MM.1S (cell line): ENCODE data around the gene GEMIN5.
A peak's percentile ranks its signal among the peaks of the same experiment; 100 is the strongest.

ENCODE experiments used
- DNase-seq: peaks from one replicate; pipeline ENCODE4 v3.0.0-alpha.2; 2015
- H2AFZ ChIP-seq: fragments of 300-600 bp; sonication (generic); 2 replicates; pipeline ENCODE4 v1.6.0; 2016; ENCODE audit warnings: antibody characterized with exemption, low read length
- H3F3A ChIP-seq: fragments of 300-600 bp; sonication (generic); 2 replicates; pipeline ENCODE4 v1.6.1; 2016; ENCODE audit warnings: mild to moderate bottlenecking, antibody characterized with exemption, low read length, moderate library complexity, mixed read lengths; ENCODE audit not compliant: insufficient read depth
- H3K27ac ChIP-seq: fragments of 300-600 bp; sonication (generic); 2 replicates; pipeline ENCODE4 v1.5.1; 2016; ENCODE audit warnings: mild to moderate bottlenecking, low read length
- H3K27me3 ChIP-seq: fragments of 300-600 bp; sonication (generic); replicated peaks from 2 replicates; pipeline ENCODE4 v1.6.0; 2016; ENCODE audit warnings: low read length; ENCODE audit not compliant: insufficient read depth
- H3K36me3 ChIP-seq: fragments of 300-600 bp; sonication (generic); replicated peaks from 2 replicates; pipeline ENCODE4 v1.6.1; 2016; ENCODE audit warnings: mild to moderate bottlenecking, low read length, mixed read lengths; ENCODE audit not compliant: insufficient read depth
- H3K4me1 ChIP-seq: fragments of 300-600 bp; sonication (generic); 2 replicates; pipeline ENCODE4 v1.6.1; 2016; ENCODE audit warnings: low read length, mixed read lengths
- H3K4me2 ChIP-seq: fragments of 300-600 bp; sonication (generic); 2 replicates; pipeline ENCODE4 v1.6.0; 2016; ENCODE audit warnings: low read depth, low read length
- H3K4me3 ChIP-seq: fragments of 300-600 bp; sonication (generic); 2 replicates; pipeline ENCODE4 v1.5.1; 2016; ENCODE audit warnings: low read length, mixed read lengths
- H3K79me2 ChIP-seq: fragments of 300-600 bp; sonication (generic); 2 replicates; pipeline ENCODE4 v1.6.1; 2016; ENCODE audit warnings: mixed run types, low read length, mixed read lengths
- H3K9ac ChIP-seq: fragments of 300-600 bp; sonication (generic); 2 replicates; pipeline ENCODE4 v1.6.1; 2016; ENCODE audit warnings: low read length, mixed read lengths
- H3K9me2 ChIP-seq: fragments of 300-600 bp; sonication (generic); replicated peaks from 2 replicates; pipeline ENCODE4 v1.6.1; 2016; ENCODE audit warnings: mild to moderate bottlenecking, low read length, mixed read lengths; ENCODE audit not compliant: insufficient read depth
- H3K9me3 ChIP-seq: fragments of 300-600 bp; sonication (generic); replicated peaks from 2 replicates; pipeline ENCODE4 v1.6.1; 2016; ENCODE audit warnings: mild to moderate bottlenecking, low read length, mixed read lengths; ENCODE audit not compliant: insufficient read depth
- H4K20me1 ChIP-seq: fragments of 300-600 bp; sonication (generic); 2 replicates; pipeline ENCODE4 v1.6.1; 2016; ENCODE audit warnings: mild to moderate bottlenecking, low read length, moderate library complexity, mixed read lengths; ENCODE audit not compliant: insufficient read depth
- CTCF ChIP-seq: fragments of 300-600 bp; sonication (generic); IDR thresholded peaks from 2 replicates; pipeline ENCODE4 v1.5.1; 2016; ENCODE audit warnings: antibody characterized with exemption, low read length, mixed read lengths
- EZH2 ChIP-seq: fragments of 300-600 bp; sonication (generic); optimal IDR thresholded peaks from 2 replicates; pipeline ENCODE3; 2017; ENCODE audit warnings: low read depth, mild to moderate bottlenecking, antibody characterized with exemption, low read length, mixed read lengths
- EZH2phosphoT487 ChIP-seq: fragments of 300-600 bp; sonication (generic); IDR thresholded peaks from 2 replicates; pipeline ENCODE4 v1.6.1; 2018; ENCODE audit warnings: antibody characterized with exemption, low read length

GEMIN5 gene

GRCh38 chr5:154937186-154937717, 759 bp downstream of the GEMIN5 start:
- Histone ChIP-seq H3K9me3 (no peaks in the 10 kb centered on the region), H4K20me1 (no peaks in the 10 kb centered on the region), H3K27ac (peak overlapping the region; percentile 24; the same call in 1 of the 2 replicates), H3K9ac (peak overlapping the region; percentile 82), H3K27me3 (no peaks in the 10 kb centered on the region), H3K4me2 (peak overlapping the region; percentile 87), H3K9me2 (no peaks in the 10 kb centered on the region), H2AFZ (peak overlapping the region; percentile 91), H3K4me3 (peak overlapping the region; percentile 95), H3K4me1 (peaks cover 9% of the 10 kb centered on the region), H3F3A (no peaks in the 10 kb centered on the region; the same call in 1 of the 2 replicates), H3K36me3 (no peaks in the 10 kb centered on the region), H3K79me2 (peaks cover 51% of the 10 kb centered on the region)
- no peak for DNase-seq
- no peak for TF ChIP-seq EZH2
- TF ChIP-seq CTCF = no peak
- no peak for TF ChIP-seq EZH2phosphoT487

- Histone ChIP-seq H3K9ac (no peak overlapping the region), H3F3A (no peaks in the 10 kb centered on the region; the same call in 1 of the 2 replicates), H3K9me3 (no peaks in the 10 kb centered on the region), H4K20me1 (no peaks in the 10 kb centered on the region), H3K9me2 (no peaks in the 10 kb centered on the region), H3K79me2 (peaks cover 37% of the 10 kb centered on the region), H3K36me3 (no peaks in the 10 kb centered on the region; the same call in 1 of the 2 replicates), H3K4me1 (peaks cover 8% of the 10 kb centered on the region; the same call in 1 of the 2 replicates), H3K27ac (no peak overlapping the region), H3K4me3 (no peak overlapping the region), H3K4me2 (no peak overlapping the region), H3K27me3 (no peaks in the 10 kb centered on the region), H2AFZ (no peak overlapping the region)
- no peak for DNase-seq
- TF ChIP-seq CTCF (no peak), EZH2phosphoT487 (no peak), EZH2 (no peak)
Measured at GRCh38 chr5:154934881-154935280, 3.1 kb downstream of the GEMIN5 start.

- Histone ChIP-seq H3K36me3 (no peaks in the 10 kb centered on the region; the same call in 1 of the 2 replicates), H3K79me2 (peaks cover 37% of the 10 kb centered on the region), H3K27me3 (no peaks in the 10 kb centered on the region), H3K4me1 (peaks cover 8% of the 10 kb centered on the region; the same call in 1 of the 2 replicates), H3K27ac (no peak overlapping the region), H3F3A (no peaks in the 10 kb centered on the region; the same call in 1 of the 2 replicates), H3K9me3 (no peaks in the 10 kb centered on the region), H3K9me2 (no peaks in the 10 kb centered on the region), H2AFZ (no peak overlapping the region), H3K4me3 (no peak overlapping the region), H3K4me2 (no peak overlapping the region), H3K9ac (no peak overlapping the region), H4K20me1 (no peaks in the 10 kb centered on the region)
- no peak for DNase-seq
- TF ChIP-seq EZH2phosphoT487 (no peak), CTCF (no peak), EZH2 (no peak)
Measured at GRCh38 chr5:154933537-154933936, 4.5 kb downstream of the GEMIN5 start.
